Mammary epithelial cell (primary cell): ENCODE data around the gene MACIR.

Experiments used
- EZH2 ChIP-seq: IDR thresholded peaks from 2 replicates; pipeline ENCODE4 v1.6.1; 2012; ENCODE audit warnings: low read length, inconsistent platforms, borderline replicate concordance
- TF ChIP-seq, protein P1 (sequence below), 2 donors: IDR thresholded peaks in 1 of 2; conservative IDR thresholded peaks in 1 of 2; 2 replicates each; pipeline ENCODE4 v1.5.1; 2011 to 2012; ENCODE audit warnings: inconsistent platforms in 2 of 2, low read length in 2 of 2, mild to moderate bottlenecking in 2 of 2, control low read depth in 1 of 2, low read depth in 1 of 2; ENCODE audit not compliant: insufficient read depth in 1 of 2; ENCODE audit errors: extremely low read depth in 1 of 2

DNA sequence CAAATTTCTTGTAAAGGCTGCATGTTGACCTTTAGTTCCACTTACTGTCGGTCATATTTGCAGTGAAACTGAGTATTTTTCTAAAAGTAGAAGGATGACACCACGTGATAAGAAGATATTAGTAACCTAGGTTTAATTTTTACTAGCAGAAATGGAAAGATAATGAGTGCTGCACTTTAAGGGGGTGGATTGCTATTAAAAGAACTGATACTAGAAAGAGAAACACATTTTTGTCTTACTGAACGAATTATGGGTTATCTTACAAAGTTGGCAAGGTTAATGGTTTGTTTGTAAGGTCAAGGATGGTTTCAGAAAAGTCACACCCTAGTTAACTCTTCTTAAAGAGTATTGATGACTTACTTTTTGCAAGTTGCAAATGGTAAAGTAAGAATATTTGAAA lies 2.4 kb downstream of the MACIR start:
- TF ChIP-seq, protein P1, sequence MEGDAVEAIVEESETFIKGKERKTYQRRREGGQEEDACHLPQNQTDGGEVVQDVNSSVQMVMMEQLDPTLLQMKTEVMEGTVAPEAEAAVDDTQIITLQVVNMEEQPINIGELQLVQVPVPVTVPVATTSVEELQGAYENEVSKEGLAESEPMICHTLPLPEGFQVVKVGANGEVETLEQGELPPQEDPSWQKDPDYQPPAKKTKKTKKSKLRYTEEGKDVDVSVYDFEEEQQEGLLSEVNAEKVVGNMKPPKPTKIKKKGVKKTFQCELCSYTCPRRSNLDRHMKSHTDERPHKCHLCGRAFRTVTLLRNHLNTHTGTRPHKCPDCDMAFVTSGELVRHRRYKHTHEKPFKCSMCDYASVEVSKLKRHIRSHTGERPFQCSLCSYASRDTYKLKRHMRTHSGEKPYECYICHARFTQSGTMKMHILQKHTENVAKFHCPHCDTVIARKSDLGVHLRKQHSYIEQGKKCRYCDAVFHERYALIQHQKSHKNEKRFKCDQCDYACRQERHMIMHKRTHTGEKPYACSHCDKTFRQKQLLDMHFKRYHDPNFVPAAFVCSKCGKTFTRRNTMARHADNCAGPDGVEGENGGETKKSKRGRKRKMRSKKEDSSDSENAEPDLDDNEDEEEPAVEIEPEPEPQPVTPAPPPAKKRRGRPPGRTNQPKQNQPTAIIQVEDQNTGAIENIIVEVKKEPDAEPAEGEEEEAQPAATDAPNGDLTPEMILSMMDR (conservative IDR thresholded peaks at IDR 0.05 in 1 of 2, IDR thresholded peaks at IDR 0.05 in 1 of 2; ENCODE audit: extremely low read depth in 1 of 2, insufficient read depth in 1 of 2, low read depth in 1 of 2, low read length in 2 of 2), result no peak
- no peak for TF ChIP-seq EZH2
